HG03135 (cell line): ENCODE measurements around the gene FOSL2.

Experiments
- ATAC-seq: cut with Tn5 transposase; IDR thresholded peaks from one replicate; pipeline ENCODE4 v1.9.1; 2021; ENCODE audit warnings: mild to moderate bottlenecking, moderate library complexity; ENCODE audit not compliant: unreplicated experiment

FOSL2 gene

DNA sequence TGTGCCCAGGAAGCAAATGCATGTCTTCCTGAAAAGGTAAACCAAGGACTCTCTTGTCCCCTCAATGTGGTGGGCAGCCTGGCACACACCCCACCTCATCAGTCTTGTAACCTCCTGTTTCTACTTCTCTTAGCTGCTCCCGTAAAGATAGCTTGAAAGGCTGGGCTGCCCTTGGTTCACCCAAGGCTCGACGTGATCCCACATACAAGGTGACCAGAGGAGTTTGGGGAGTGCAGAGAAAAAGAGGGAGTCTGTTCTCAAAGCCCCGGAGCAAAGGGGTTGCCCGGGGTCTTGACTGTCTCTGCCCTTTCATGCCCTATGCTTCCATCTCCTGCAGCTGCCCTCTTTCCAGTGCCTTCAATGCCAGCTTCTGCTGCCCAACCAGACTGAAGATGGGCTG is 18.3 kb upstream of the FOSL2 start:
- no peak for ATAC-seq

DNA sequence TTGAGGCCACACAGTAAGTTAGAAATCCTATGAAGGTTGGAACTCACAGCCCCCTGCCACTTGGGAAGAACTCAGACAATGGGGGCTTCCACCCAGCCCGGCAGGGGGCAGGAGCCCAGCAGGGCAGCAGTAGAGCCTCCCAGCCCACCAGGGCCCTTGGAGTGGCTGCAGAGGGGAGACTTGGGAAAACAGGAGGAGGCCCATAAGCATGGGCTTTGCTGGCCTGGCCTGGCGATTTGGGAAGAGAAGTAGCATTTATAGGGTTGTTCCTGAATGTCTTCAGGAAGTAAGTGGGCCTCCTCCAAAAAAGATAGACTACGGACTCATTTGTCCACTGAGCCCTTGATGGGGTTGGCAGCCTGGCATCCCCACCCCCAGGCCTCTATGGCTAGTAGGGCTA is 17.4 kb upstream of the FOSL2 start:
- no peak for ATAC-seq

DNA sequence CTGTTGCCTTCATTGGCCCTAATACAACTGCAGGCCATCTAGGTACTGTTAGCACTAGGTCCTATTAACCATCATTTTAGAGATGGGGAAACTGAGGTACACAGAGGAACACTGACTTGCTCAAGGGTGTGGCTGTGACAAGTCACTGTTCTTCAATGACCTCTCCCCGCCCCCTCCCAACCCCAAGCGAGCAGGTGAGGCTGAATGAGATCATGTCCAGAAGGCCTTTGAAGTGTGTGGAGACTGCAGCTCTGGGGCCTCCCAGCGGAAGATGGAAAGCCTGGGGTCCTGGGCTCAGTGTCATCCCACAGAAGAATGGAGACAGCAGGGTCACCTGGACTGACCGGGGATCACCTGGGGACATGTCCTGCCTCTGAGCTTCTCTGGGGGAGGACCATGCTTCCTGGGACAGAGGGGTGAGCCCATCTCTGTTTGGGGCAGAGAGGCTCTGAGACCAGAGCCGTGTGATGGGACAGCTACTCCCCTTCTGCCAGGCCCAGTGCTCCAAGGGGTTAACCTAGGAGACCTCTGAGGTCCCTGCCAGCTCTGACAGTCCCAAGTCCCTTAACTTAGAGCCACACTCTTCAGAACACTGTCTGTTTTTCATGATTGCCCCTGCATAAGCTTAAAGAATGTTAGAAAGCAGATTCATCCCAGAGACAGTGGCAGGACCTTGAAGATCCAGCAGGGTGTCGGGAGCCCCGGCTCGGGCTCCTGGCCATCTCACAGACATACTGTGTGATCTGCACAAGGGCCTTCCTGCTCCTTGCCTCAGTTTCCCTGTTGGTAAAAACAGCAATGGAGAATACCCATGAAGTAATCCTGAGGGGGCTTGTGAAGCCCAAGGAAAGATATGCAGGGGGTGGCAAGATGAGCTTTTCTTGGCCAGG is 16.7 kb upstream of the FOSL2 start:
- no peak for ATAC-seq

- no peak for ATAC-seq
Measured at GRCh38 chr2:28377195-28377816, 15.4 kb upstream of the FOSL2 start.

- no peak for ATAC-seq
Measured at GRCh38 chr2:28377984-28378678, 14.5 kb upstream of the FOSL2 start.

GRCh38 chr2:28378679-28379584 is 13.7 kb upstream of the FOSL2 start:
- ATAC-seq = no peak

DNA sequence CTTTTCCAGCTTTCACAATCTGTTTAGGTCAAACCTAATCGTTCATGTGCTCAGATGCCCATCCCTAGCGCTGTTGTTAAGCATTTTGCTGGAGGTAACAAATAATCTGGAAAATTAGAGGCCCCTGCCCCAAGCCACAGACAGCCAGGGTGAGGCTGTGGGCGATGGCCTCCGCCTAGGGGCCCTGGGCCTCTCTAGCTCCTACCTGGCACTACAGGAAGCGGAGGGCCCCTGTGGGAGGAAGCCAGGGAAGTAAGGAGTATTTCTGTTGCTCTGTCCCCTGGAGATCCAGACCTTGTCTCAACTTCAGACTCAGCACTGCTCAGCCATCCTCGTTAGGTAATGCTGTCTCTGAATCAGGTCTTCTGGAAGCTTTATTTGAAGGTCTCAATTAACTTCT is 12.4 kb upstream of the FOSL2 start:
- ATAC-seq = no peak

GRCh38 chr2:28381225-28382180 is 11.2 kb upstream of the FOSL2 start:
- no peak for ATAC-seq

- no peak for ATAC-seq
Measured at GRCh38 chr2:28382755-28383154, 9.9 kb upstream of the FOSL2 start.

GRCh38 chr2:28387082-28387960 is 5.3 kb upstream of the FOSL2 start:
- no peak for ATAC-seq

DNA sequence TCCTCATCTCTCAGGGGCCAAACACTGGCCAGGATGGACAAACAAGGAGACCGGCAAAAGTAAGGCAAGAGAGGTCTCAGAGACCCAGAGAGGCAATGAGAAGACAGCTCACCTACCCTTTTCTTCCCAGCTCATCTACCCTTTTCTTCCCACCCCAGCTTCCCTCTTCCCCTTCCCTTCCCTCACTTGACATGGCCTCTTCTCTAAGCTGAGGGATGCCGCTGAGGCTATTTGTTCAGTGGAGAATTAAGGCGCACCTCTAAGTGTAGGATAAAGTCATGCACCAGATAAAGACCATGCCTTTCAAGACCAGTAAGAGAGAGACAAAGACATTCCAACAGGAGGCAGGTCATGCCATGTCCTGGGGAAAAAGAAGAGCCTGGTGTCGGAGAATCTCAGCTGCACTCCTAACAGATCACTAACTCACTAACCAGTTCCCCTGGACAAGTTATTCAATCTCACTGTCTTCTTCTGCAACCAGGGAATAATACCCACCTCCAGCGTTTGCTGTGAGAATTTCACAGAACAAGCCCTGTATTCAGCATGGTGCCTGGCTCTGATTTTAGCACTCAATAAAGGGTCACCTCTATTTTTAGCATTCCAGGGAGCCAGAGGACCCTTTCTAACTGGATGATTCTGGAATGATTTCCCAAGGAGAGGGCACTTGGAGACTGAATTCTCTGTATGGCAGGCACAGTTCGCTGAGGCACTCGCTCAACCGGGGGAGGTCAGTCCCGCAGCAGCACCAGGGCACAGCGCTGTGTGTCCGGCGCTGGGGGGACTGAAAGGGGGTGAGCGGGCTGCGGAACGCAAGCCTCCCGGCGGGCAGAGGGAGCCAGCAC is 3.0 kb upstream of the FOSL2 start:
- no peak for ATAC-seq

- no peak for ATAC-seq
Measured at GRCh38 chr2:28390241-28390745, 2.4 kb upstream of the FOSL2 start.

- ATAC-seq = no peak
Measured at GRCh38 chr2:28390746-28391563, 1.7 kb upstream of the FOSL2 start.

GRCh38 chr2:28391564-28392296 is 928 bp upstream of the FOSL2 start:
- ATAC-seq = peak; percentile 39

- no peak for ATAC-seq
Measured at GRCh38 chr2:28393114-28393836, 617 bp downstream of the FOSL2 start.
